Muscle of leg (tissue), 11 donors: ENCODE results near the gene PRPSAP1. TPM values are rescaled to one million over a fixed set of nuclear protein-coding genes. Genes with fewer than 3 reads are reported as not detected.
"Not testable (repeated sequence)": the region's sequence is repeated elsewhere in the genome, so short reads cannot be mapped to it uniquely, and the experiment has no call there.

Experiments
- DNase-seq: peaks from one replicate; pipeline ENCODE4 v3.0.0; 2013
- H3K27ac ChIP-seq: one replicate; pipeline ENCODE4 v1.5.1; 2013; ENCODE audit warnings: mild to moderate bottlenecking, low read length, control low read depth
- H3K27me3 ChIP-seq: one replicate; pipeline ENCODE4 v1.6.1; 2013; ENCODE audit warnings: low read length; ENCODE audit not compliant: control insufficient read depth, insufficient read depth
- H3K36me3 ChIP-seq: one replicate; pipeline ENCODE4 v1.6.1; 2013; ENCODE audit warnings: low read length; ENCODE audit not compliant: control insufficient read depth, insufficient read depth
- H3K4me1 ChIP-seq: one replicate; pipeline ENCODE4 v1.6.1; 2013; ENCODE audit warnings: low read length; ENCODE audit not compliant: control insufficient read depth, insufficient read depth
- H3K4me3 ChIP-seq: one replicate; pipeline ENCODE4 v1.5.1; 2013; ENCODE audit warnings: low read length, control low read depth
- H3K9me3 ChIP-seq: replicated peaks from 2 replicates; pipeline ENCODE4 v1.6.1; 2013; ENCODE audit warnings: low read depth, low read length; ENCODE audit not compliant: control insufficient read depth
- WGBS: methylation state at CpG from one replicate; pipeline ENCODE4 v1.1.5; 2013; ENCODE audit warnings: missing lambda C conversion rate; ENCODE audit not compliant: insufficient coverage; 5-methylcytosine and 5-hydroxymethylcytosine counted together
- polyA plus RNA-seq, 8 donors: library from polyadenylated mRNA; unstranded; fragments of 120-200 nt; gene quantifications; one replicate each; pipeline versions ENCODE4 v1.2.1 to v1.2.3, GENCODE V29; 2013; ENCODE audit warnings: inconsistent platforms in 1 of 8, low replicate concordance in 1 of 8; ENCODE audit not compliant: insufficient read length in 8 of 8, insufficient read depth in 1 of 8
- total RNA-seq: library from RNA; stranded (reverse); fragments of 120-200 nt; gene quantifications from one replicate; pipeline ENCODE4 v1.2.4, GENCODE V29; 2013

Gene PRPSAP1
- total and polyA plus RNA-seq, 9 donors: 20.7 to 40.4 (median 32.5) TPM

DNA sequence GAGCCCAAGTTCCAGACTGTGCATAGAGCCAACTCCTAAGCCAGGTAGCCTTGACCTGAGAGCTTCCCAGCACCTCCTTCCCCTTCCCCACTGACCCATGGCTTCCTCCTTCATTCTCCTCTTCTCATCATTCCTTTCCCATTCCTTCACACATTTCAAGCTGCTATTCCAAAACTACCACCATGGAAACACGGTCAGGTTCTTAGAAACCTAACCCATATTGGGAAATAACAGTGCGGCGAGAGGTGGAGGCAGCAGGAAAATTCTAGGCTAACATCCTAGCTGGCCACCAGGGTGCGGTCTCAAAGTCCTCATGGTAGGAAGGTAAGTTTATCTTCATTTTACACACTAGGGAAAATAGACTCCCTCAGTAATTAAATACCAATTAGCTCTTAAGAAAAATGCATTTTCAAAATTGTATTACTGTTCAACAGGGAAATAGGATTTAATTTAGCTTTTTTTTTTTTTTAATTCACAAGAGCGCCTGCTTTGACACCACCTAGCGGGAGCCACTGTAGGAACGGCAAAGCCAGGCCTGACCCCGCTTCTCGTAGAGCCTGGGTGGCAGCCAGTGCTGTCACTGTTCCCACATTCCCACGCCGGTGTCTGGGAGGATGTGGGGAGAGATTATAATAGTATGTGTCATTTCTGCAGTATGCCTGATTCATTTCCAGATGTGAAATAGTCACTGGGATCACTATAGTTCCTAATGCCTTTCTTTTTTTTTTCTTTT lies 16.7 kb upstream of the PRPSAP1 start:
- DNase-seq: peak; percentile 84
- Histone ChIP-seq H3K4me1 (peaks cover 30% of the 10 kb centered on the region), H3K27ac (peak overlapping the region; percentile 35), H3K36me3 (no peaks in the 10 kb centered on the region), H3K4me3 (no peak overlapping the region), H3K9me3 (no peaks in the 10 kb centered on the region), H3K27me3 (no peaks in the 10 kb centered on the region)
- no CpG with 5 or more reads among the region's 11 CpGs for WGBS

DNA sequence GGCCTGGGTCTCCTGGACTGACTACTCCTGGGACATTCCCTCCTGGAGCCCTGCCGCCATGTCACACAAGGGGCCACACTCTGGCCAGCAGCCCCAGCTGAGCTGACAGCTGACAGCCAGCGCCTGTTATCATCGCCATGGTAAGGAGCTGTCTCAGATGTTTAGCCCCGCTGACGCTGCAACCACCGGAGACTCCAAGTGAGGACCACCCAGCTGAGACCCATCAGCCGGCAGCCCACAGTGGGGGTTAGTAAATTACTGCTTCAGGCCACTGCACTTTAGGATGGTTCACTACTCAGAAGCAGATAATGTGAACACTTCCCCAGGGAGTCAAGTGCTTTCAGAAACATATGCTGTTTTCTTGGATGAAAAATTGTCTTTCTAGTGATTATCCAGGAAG lies 16.1 kb upstream of the PRPSAP1 start:
- Histone ChIP-seq H3K4me1 (peaks cover 28% of the 10 kb centered on the region), H3K27ac (peak overlapping the region; percentile 35), H3K9me3 (no peaks in the 10 kb centered on the region), H3K36me3 (no peaks in the 10 kb centered on the region), H3K4me3 (no peak overlapping the region), H3K27me3 (no peaks in the 10 kb centered on the region)
- DNase-seq: peak; percentile 41
- 27% methylated on average over 7 of the region's 7 CpGs for WGBS

DNA sequence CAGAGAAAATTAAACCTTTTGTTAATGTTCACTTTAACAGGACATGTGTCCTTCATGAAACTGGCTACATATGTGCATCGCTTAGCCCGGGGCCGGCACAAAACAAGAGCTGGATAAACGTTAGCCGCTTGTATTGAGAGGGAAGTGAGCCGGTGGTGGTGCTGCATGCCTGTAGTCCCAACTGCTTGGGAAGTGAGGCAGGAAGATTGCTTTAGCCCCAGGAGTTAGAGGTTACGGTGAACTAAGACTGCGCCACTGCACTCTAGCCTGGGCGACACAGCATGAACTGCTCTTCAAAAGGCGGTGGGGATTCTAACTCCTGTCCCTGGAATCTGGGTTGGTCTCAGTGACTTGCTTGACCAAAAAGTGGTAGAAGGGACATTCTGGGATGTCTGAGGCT lies 15.7 kb upstream of the PRPSAP1 start:
- H3K27ac ChIP-seq: peak overlapping the region; percentile 35
- no peaks in the 10 kb centered on the region for H3K9me3 ChIP-seq
- WGBS: 64% methylated on average over 10 of the region's 10 CpGs
- H3K36me3 ChIP-seq: no peaks in the 10 kb centered on the region
- DNase-seq: no peak
- H3K4me3 ChIP-seq: no peak overlapping the region
- peaks cover 28% of the 10 kb centered on the region for H3K4me1 ChIP-seq
- H3K27me3 ChIP-seq: no peaks in the 10 kb centered on the region

- Histone ChIP-seq H3K9me3 (no peaks in the 10 kb centered on the region), H3K4me3 (no peak overlapping the region), H3K36me3 (no peaks in the 10 kb centered on the region), H3K4me1 (peaks cover 28% of the 10 kb centered on the region), H3K27me3 (no peaks in the 10 kb centered on the region), H3K27ac (no peak overlapping the region)
- no peak for DNase-seq
- WGBS: 70% methylated on average over 2 of the region's 11 CpGs
Measured at GRCh38 chr17:76368545-76368944, 14.8 kb upstream of the PRPSAP1 start.

- Histone ChIP-seq H3K4me1 (peaks cover 28% of the 10 kb centered on the region), H3K9me3 (no peaks in the 10 kb centered on the region), H3K27ac (no peak overlapping the region), H3K4me3 (no peak overlapping the region), H3K27me3 (no peaks in the 10 kb centered on the region), H3K36me3 (no peaks in the 10 kb centered on the region)
- DNase-seq: no peak
- 100% methylated on average over 1 of the region's 6 CpGs for WGBS
Measured at GRCh38 chr17:76367642-76368041, 13.9 kb upstream of the PRPSAP1 start.

DNA sequence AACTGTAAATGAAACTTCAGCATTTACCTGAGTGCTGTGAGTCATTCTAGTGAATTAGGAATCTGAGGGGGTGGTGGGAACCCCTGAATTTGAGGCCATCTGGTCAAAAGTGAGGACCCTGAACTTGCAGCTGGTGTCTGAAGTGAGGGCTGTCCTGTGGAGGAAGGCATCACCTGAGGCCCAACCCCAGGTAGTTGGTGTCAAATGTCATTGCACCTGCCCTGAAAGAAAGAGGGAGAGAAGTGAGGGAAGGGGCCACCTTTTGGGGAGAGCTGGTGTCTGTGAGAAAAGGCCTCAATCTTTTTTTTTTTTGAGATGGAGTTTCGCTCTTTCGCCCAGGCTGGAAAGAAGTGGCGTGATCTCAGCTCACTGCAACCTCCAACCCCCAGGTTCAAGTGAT lies 12.5 kb upstream of the PRPSAP1 start:
- H3K4me1 ChIP-seq: peaks cover 40% of the 10 kb centered on the region
- no peaks in the 10 kb centered on the region for H3K9me3 ChIP-seq
- H3K27ac ChIP-seq: no peak overlapping the region
- no CpG with 5 or more reads among the region's 3 CpGs for WGBS
- H3K4me3 ChIP-seq: no peak overlapping the region
- H3K36me3 ChIP-seq: no peaks in the 10 kb centered on the region
- DNase-seq: no peak
- no peaks in the 10 kb centered on the region for H3K27me3 ChIP-seq

DNA sequence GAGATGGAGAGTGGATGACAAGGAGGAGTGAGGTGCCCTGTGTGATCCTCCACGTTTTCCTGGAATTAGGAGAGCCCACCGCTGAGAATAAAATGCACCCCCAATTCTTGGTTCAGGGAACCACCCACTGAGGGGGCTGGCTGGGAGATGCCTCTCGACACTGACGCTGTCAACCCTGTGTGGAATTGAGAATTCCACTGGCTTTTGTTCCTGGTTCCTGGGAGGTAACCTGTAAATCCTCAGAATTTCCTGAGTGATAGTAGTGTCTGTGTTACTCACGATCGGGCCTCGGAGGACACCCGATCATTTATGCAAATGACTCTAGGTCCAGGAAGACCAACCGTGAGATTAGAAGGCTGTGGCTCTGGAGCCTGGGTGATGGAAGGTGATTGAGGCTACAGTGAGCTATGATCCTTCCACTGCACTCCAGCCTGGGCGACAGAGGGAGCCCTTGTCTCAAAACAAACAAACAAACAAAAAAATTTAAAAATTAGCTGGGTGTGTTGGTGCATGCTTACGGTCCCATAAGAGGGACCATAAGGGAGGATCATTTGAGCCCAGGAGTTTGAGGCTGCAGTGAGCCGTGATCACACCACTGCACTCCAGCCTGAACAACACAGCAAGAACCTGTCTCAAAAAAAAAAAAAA lies 11.7 kb upstream of the PRPSAP1 start:
- H3K4me1 ChIP-seq: peaks cover 33% of the 10 kb centered on the region
- H3K27ac ChIP-seq: no peak overlapping the region
- no peaks in the 10 kb centered on the region for H3K27me3 ChIP-seq
- no peaks in the 10 kb centered on the region for H3K9me3 ChIP-seq
- H3K4me3 ChIP-seq: no peak overlapping the region
- no peak for DNase-seq
- 46% methylated on average over 8 of the region's 12 CpGs for WGBS
- no peaks in the 10 kb centered on the region for H3K36me3 ChIP-seq

- peaks cover 13% of the 10 kb centered on the region for H3K4me1 ChIP-seq
- H3K27me3 ChIP-seq: no peaks in the 10 kb centered on the region
- no peaks in the 10 kb centered on the region for H3K9me3 ChIP-seq
- 78% methylated on average over 4 of the region's 11 CpGs for whole genome bisulfite sequencing
- DNase-seq: no peak
- no peak overlapping the region for H3K27ac ChIP-seq
- H3K4me3 ChIP-seq: no peak overlapping the region
- no peaks in the 10 kb centered on the region for H3K36me3 ChIP-seq
Measured at GRCh38 chr17:76363107-76363842, 9.6 kb upstream of the PRPSAP1 start.

- no peaks in the 10 kb centered on the region for H3K9me3 ChIP-seq
- H3K27ac ChIP-seq: no peak overlapping the region
- H3K36me3 ChIP-seq: no peaks in the 10 kb centered on the region
- no peaks in the 10 kb centered on the region for H3K27me3 ChIP-seq
- H3K4me1 ChIP-seq: peaks cover 12% of the 10 kb centered on the region
- no CpG with 5 or more reads among the region's 2 CpGs for WGBS
- H3K4me3 ChIP-seq: no peak overlapping the region
- no peak for DNase-seq
Measured at GRCh38 chr17:76360461-76360860, 6.7 kb upstream of the PRPSAP1 start.

DNA sequence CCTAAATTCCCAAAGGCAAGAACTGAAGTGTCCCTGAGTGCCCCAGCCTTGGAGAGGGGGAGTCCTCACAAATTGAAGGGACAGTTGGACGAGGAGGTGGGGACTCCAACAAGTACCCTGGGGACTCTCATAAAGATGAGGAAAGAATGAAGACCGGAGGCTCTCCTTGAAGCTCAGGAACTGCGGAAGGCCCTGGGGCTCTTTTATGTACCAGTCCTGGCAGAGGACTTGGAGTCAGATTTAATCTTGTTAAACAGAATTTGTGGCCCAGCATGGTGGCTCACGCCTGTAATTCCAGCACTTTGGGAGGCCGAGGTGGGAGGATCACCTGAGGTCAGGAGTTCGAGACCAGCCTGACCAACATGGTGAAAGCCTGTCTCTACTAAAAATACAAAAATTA lies 6.1 kb upstream of the PRPSAP1 start:
- not testable (repeated sequence) for H3K4me3 ChIP-seq, H3K27ac ChIP-seq, H3K27me3 ChIP-seq, DNase-seq, H3K9me3 ChIP-seq, H3K36me3 ChIP-seq
- peaks cover 13% of the 10 kb centered on the region for H3K4me1 ChIP-seq
- 77% methylated on average over 5 of the region's 6 CpGs for WGBS
